Peyer's patch (tissue), 4 donors: ENCODE results near the gene SIGLEC7.

Experiments
- POLR2A ChIP-seq, 2 donors: fragments of 450-650 bp; IDR thresholded peaks; one replicate each; pipeline ENCODE4 v1.5.1; 2017; ENCODE audit warnings: antibody characterized with exemption in 2 of 2, mild to moderate bottlenecking in 2 of 2, moderate library complexity in 2 of 2
- TF ChIP-seq, protein P1 (sequence below), 6 experiments: fragments of 450-650 bp in 4 of 6; fragments of 200-600 bp in 2 of 6; sonication (generic) in 1 of 6; IDR thresholded peaks; one replicate each; pipeline ENCODE4 v1.5.1; 2017 to 2019; ENCODE audit warnings: antibody characterized with exemption in 6 of 6, mild to moderate bottlenecking in 3 of 6, moderate library complexity in 1 of 6

DNA sequence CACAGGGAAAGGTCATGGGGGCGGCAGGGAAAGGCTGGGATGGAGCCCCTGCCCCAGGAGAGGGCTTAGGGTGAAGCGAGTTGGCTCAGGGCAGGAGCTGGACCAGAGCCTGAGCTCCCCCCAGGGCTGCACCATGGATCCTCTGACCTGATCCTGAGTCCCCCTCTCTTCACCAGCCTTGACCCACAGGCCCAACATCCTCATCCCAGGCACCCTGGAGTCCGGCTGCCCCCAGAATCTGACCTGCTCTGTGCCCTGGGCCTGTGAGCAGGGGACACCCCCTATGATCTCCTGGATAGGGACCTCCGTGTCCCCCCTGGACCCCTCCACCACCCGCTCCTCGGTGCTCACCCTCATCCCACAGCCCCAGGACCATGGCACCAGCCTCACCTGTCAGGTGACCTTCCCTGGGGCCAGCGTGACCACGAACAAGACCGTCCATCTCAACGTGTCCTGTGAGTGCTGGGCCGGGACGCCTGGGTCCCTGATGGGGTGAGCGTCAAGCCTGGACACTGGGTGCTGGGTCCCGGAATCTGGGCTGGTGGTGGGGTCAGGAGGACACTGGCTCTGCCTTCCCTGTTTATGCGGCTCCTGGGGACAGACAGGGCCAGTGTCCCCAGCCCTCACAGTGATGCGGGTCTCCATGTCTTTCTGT, 16.6 kb upstream of the SIGLEC7 start:
- TF ChIP-seq POLR2A (IDR thresholded peaks at IDR 0.05), result no peak
- TF ChIP-seq, protein P1, sequence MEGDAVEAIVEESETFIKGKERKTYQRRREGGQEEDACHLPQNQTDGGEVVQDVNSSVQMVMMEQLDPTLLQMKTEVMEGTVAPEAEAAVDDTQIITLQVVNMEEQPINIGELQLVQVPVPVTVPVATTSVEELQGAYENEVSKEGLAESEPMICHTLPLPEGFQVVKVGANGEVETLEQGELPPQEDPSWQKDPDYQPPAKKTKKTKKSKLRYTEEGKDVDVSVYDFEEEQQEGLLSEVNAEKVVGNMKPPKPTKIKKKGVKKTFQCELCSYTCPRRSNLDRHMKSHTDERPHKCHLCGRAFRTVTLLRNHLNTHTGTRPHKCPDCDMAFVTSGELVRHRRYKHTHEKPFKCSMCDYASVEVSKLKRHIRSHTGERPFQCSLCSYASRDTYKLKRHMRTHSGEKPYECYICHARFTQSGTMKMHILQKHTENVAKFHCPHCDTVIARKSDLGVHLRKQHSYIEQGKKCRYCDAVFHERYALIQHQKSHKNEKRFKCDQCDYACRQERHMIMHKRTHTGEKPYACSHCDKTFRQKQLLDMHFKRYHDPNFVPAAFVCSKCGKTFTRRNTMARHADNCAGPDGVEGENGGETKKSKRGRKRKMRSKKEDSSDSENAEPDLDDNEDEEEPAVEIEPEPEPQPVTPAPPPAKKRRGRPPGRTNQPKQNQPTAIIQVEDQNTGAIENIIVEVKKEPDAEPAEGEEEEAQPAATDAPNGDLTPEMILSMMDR (IDR thresholded peaks at IDR 0.05), result no peak
